Neural cell (in vitro differentiated cells): ENCODE results near the gene MAD1L1.

Source experiments
- CTCF ChIP-seq: fragments of 450-650 bp; IDR thresholded peaks from 2 replicates; pipeline ENCODE4 v1.5.1; 2014; ENCODE audit warnings: antibody characterized with exemption, mild to moderate bottlenecking, moderate library complexity; ENCODE audit not compliant: poor library complexity, severe bottlenecking
- EP300 ChIP-seq: fragments of 450-650 bp; conservative IDR thresholded peaks from 2 replicates; pipeline ENCODE4 v1.6.1; 2014; ENCODE audit warnings: antibody characterized with exemption, mild to moderate bottlenecking, moderate library complexity; ENCODE audit not compliant: poor library complexity, severe bottlenecking
- EZH2 ChIP-seq: fragments of 200-600, 300-800 bp; shearing (Covaris generic), sonication (generic); IDR thresholded peaks from 2 replicates; pipeline ENCODE4 v1.6.1; 2014; ENCODE audit warnings: antibody characterized with exemption, low read length, borderline replicate concordance, mild to moderate bottlenecking; ENCODE audit not compliant: insufficient read depth, poor library complexity, severe bottlenecking
- MXI1 ChIP-seq: fragments of 450-650 bp; conservative IDR thresholded peaks from 2 replicates; pipeline ENCODE4 v1.6.1; 2014; ENCODE audit warnings: antibody characterized with exemption, mild to moderate bottlenecking; ENCODE audit not compliant: poor library complexity, severe bottlenecking
- POLR2AphosphoS5 ChIP-seq: IDR thresholded peaks from 2 replicates; pipeline ENCODE4 v1.6.1; 2012
- RAD21 ChIP-seq: fragments of 450-650 bp; conservative IDR thresholded peaks from 2 replicates; pipeline ENCODE4 v1.6.1; 2014; ENCODE audit warnings: antibody characterized with exemption, mild to moderate bottlenecking, moderate library complexity
- REST ChIP-seq: IDR thresholded peaks from 2 replicates; pipeline ENCODE4 v1.6.1; 2012; ENCODE audit warnings: borderline replicate concordance
- TAF1 ChIP-seq: IDR thresholded peaks from 2 replicates; pipeline ENCODE4 v1.6.1; 2012; ENCODE audit warnings: low read depth

- TF ChIP-seq CTCF (no peak), EP300 (no peak), EZH2 (no peak), MXI1 (no peak), REST (no peak), RAD21 (no peak), POLR2AphosphoS5 (no peak), TAF1 (no peak)
These were observed 19.4 kb upstream of the MAD1L1 start for GRCh38 chr7:2251841-2252771.
